K562 (cell line): Measurements from ENCODE around the gene ZSWIM8. TPM values are rescaled to one million over a fixed set of nuclear protein-coding genes. Genes with fewer than 3 reads are reported as not detected.
A peak's percentile ranks its signal among the peaks of the same experiment; 100 is the strongest.

Experiments used
- ATAC-seq: fragments of 200-7000 bp; cut with Tn5 transposase; 3 replicates; pipeline ENCODE4 v1.9.1; 2020; ENCODE audit warnings: moderate library complexity
- BruUV-seq: library from RNA; stranded (reverse); fragments of 400-500 nt; replicated peaks from 2 replicates; lab custom pipeline; 2021; lab: Mats Ljungman, UMichigan
- CTCF ChIA-PET: fragments of 300-600 bp; formaldehyde crosslinking; extraction: SDS; loops from one replicate; lab custom pipeline; 2021; ENCODE audit warnings: low intra/inter-chr PET ratio; lab: Yijun Ruan, JAX
- POLR2A ChIA-PET: fragments of 300-600, 350-650 bp; sonication (Branson Sonifier 250); formaldehyde crosslinking; extraction: SDS; loops from one replicate; lab custom pipeline; 2021; ENCODE audit warnings: antibody characterized with exemption, inconsistent platforms; lab: Yijun Ruan, JAX
- DNase-seq, 4 experiments: peaks; one replicate each; pipeline versions ENCODE4 v3.0.0 to v3.0.0-alpha.2; 2011 to 2018; ENCODE audit warnings: low spot score in 3 of 4, mixed read lengths in 3 of 4; ENCODE audit errors: extremely low read depth in 1 of 4
- FAIRE-seq: peaks from 2 replicates; lab custom pipeline; 2011; peaks lifted over from hg19 to GRCh38; lab: Jason Lieb, UNC
- H2AFZ ChIP-seq: 2 replicates; pipeline ENCODE4 v1.6.0; 2011; ENCODE audit warnings: low read depth, low read length, control low read depth, inconsistent platforms
- H3K27ac ChIP-seq: fragments of 200-600 bp; 3 replicates; pipeline ENCODE4 v1.8.0; 2011; ENCODE audit warnings: low read depth, mild to moderate bottlenecking, control low read depth, inconsistent platforms, low read length, moderate library complexity, mixed read lengths; ENCODE audit errors: extremely low read depth
- H3K27me3 ChIP-seq, 2 experiments: fragments of 300-600 bp in 1 of 2; 2 replicates in 1 of 2; 3 replicates in 1 of 2; pipeline versions ENCODE4 v1.6.0 to v1.8.0; 2011; ENCODE audit warnings: inconsistent platforms in 2 of 2, low read length in 2 of 2, mild to moderate bottlenecking in 1 of 2, mixed read lengths in 1 of 2, moderate library complexity in 1 of 2; ENCODE audit not compliant: control insufficient read depth in 2 of 2, insufficient read depth in 2 of 2
- H3K36me3 ChIP-seq: fragments of 300-600 bp; 3 replicates; pipeline ENCODE4 v1.8.0; 2011; ENCODE audit warnings: mild to moderate bottlenecking, low read length, inconsistent platforms; ENCODE audit not compliant: control insufficient read depth, insufficient read depth
- H3K4me1 ChIP-seq, 2 experiments: fragments of 200-600 bp in 1 of 2; replicated peaks in 1 of 2; 2 replicates in 1 of 2; 3 replicates in 1 of 2; pipeline versions ENCODE4 v1.5.1 to v1.8.0; 2011; ENCODE audit warnings: inconsistent platforms in 2 of 2, low read length in 2 of 2, mild to moderate bottlenecking in 1 of 2, mixed read lengths in 1 of 2, moderate library complexity in 1 of 2; ENCODE audit not compliant: control insufficient read depth in 2 of 2, insufficient read depth in 2 of 2
- H3K4me2 ChIP-seq: 2 replicates; pipeline ENCODE4 v1.6.1; 2011; ENCODE audit warnings: low read length, control low read depth, inconsistent platforms, mixed read lengths; ENCODE audit not compliant: insufficient read depth
- H3K4me3 ChIP-seq: fragments of 200-600 bp; sonication (generic), shearing (Covaris generic); 2 replicates; pipeline ENCODE4 v1.5.1; 2016; ENCODE audit warnings: control low read depth, inconsistent platforms
- H3K79me2 ChIP-seq: fragments of 200-600 bp; 3 replicates; pipeline ENCODE4 v1.8.0; 2011; ENCODE audit warnings: low read length, inconsistent platforms; ENCODE audit not compliant: control insufficient read depth, insufficient read depth
- H3K9ac ChIP-seq, 2 experiments: 2 replicates each; pipeline versions ENCODE4 v1.6.0 to v1.6.1; 2011; ENCODE audit warnings: low read depth in 2 of 2, low read length in 2 of 2, control low read depth in 1 of 2, inconsistent platforms in 1 of 2, mild to moderate bottlenecking in 1 of 2, mixed read lengths in 1 of 2; ENCODE audit not compliant: insufficient read depth in 1 of 2
- H3K9me1 ChIP-seq: one replicate; pipeline ENCODE4 v1.6.0; 2011; ENCODE audit warnings: inconsistent platforms, mild to moderate bottlenecking, low read length, moderate library complexity; ENCODE audit not compliant: control insufficient read depth, insufficient read depth
- H3K9me3 ChIP-seq: replicated peaks from 2 replicates; pipeline ENCODE4 v1.5.1; 2011; ENCODE audit warnings: low read depth, low read length, inconsistent platforms; ENCODE audit not compliant: control insufficient read depth, insufficient read depth
- H4K20me1 ChIP-seq: replicated peaks from 2 replicates; pipeline ENCODE4 v1.6.1; 2011; ENCODE audit warnings: low read length, inconsistent platforms, mixed read lengths; ENCODE audit not compliant: control insufficient read depth, insufficient read depth
- CGGBP1 ChIP-seq: fragments of 250-450 bp; sonication (Bioruptor Pico); IDR thresholded peaks from 2 replicates; pipeline ENCODE4 v1.9.0; 2021; ENCODE audit warnings: mild to moderate bottlenecking
- ERF ChIP-seq: fragments of 450-650 bp; formaldehyde crosslinking; IDR thresholded peaks from 2 replicates; pipeline ENCODE4 v1.4.0; 2020; ENCODE audit warnings: mild to moderate bottlenecking, mixed read lengths
- HBP1 ChIP-seq: fragments of 450-650 bp; formaldehyde crosslinking; IDR thresholded peaks from 2 replicates; pipeline ENCODE4 v1.4.0; 2022; ENCODE audit warnings: missing genetic modification characterization
- ILF3 ChIP-seq: fragments of 450-650 bp; IDR thresholded peaks from 2 replicates; pipeline ENCODE4 v1.6.1; 2018; ENCODE audit warnings: antibody characterized with exemption, mild to moderate bottlenecking, moderate library complexity, borderline replicate concordance
- KDM5B ChIP-seq: fragments of 200-600 bp; sonication (generic); IDR thresholded peaks from 2 replicates; pipeline ENCODE4 v1.6.1; 2012; ENCODE audit warnings: low read depth, mild to moderate bottlenecking, moderate library complexity, low read length, control low read depth, inconsistent platforms; ENCODE audit not compliant: insufficient replicate concordance
- NEUROD1 ChIP-seq: fragments of 150-350 bp; IDR thresholded peaks from 2 replicates; pipeline ENCODE4 v1.6.1; 2014; ENCODE audit warnings: borderline replicate concordance, low read length, low read depth; ENCODE audit not compliant: partially characterized antibody
- RAD51 ChIP-seq: fragments of 450-650 bp; IDR thresholded peaks from 2 replicates; pipeline ENCODE4 v1.7.1; 2016; ENCODE audit warnings: low read depth, mild to moderate bottlenecking, borderline replicate concordance
- RBFOX2 ChIP-seq: fragments of 200-400 bp; formaldehyde crosslinking; IDR thresholded peaks from 2 replicates; pipeline ENCODE4 v1.6.1; 2017; ENCODE audit warnings: low read depth, mild to moderate bottlenecking, low read length, moderate library complexity
- SETDB1 ChIP-seq: IDR thresholded peaks from one replicate; pipeline ENCODE4 v1.6.1; 2012; ENCODE audit warnings: low read length, control low read depth, inconsistent platforms
- SMARCA5 ChIP-seq: fragments of 450-650 bp; IDR thresholded peaks from 2 replicates; pipeline ENCODE4 v1.6.1; 2016
- SMARCE1 ChIP-seq: fragments of 450-650 bp; IDR thresholded peaks from 2 replicates; pipeline ENCODE4 v1.7.1; 2016; ENCODE audit warnings: mild to moderate bottlenecking
- SUPT5H ChIP-seq: fragments of 450-650 bp; IDR thresholded peaks from 2 replicates; pipeline ENCODE4 v1.6.1; 2016
- TEAD1 ChIP-seq, 2 experiments: fragments of 450-650 bp in 1 of 2; sonication (generic) in 1 of 2; formaldehyde crosslinking; IDR thresholded peaks; 2 replicates each; pipeline versions ENCODE4 v1.4.0 to v1.8.0; 2020 to 2022; ENCODE audit warnings: mild to moderate bottlenecking in 2 of 2, missing genetic modification reagents in 1 of 2
- TEAD4 ChIP-seq, 2 experiments: sonication (generic) in 1 of 2; formaldehyde crosslinking in 1 of 2; IDR thresholded peaks; 2 replicates each; pipeline versions ENCODE4 v1.6.1 to v1.8.0; 2012 to 2022; ENCODE audit warnings: borderline replicate concordance in 1 of 2, inconsistent platforms in 1 of 2, low read length in 1 of 2, mild to moderate bottlenecking in 1 of 2, missing genetic modification reagents in 1 of 2
- XRCC3 ChIP-seq: fragments of 450-650 bp; IDR thresholded peaks from 2 replicates; pipeline ENCODE4 v1.6.1; 2017; ENCODE audit warnings: mild to moderate bottlenecking, moderate library complexity
- ZNF146 ChIP-seq: IDR thresholded peaks from one replicate; pipeline ENCODE4 v1.6.1; 2018; ENCODE audit warnings: missing compliant biosample characterization; ENCODE audit not compliant: unreplicated experiment
- ZNF165 ChIP-seq: fragments of 250-450 bp; sonication (Bioruptor Pico); IDR thresholded peaks from 2 replicates; pipeline ENCODE4 v1.4.0; 2020; ENCODE audit warnings: borderline replicate concordance
- ZNF263 ChIP-seq: sonication (generic); formaldehyde crosslinking; IDR thresholded peaks from 2 replicates; pipeline ENCODE4 v1.8.0; 2022; ENCODE audit warnings: mild to moderate bottlenecking, missing genetic modification reagents, borderline replicate concordance
- ZNF655 ChIP-seq: fragments of 250-450 bp; sonication (Bioruptor Pico); IDR thresholded peaks from 2 replicates; pipeline ENCODE4 v1.5.0; 2021
- WGBS: fragments of 100-300 bp; shearing (Covaris generic); methylation state at CpG from one replicate; pipeline ENCODE4 v1.1.6; 2016; ENCODE audit warnings: low coverage, mixed read lengths; ENCODE audit not compliant: insufficient coverage; ENCODE audit errors: missing lambda C conversion rate; 5-methylcytosine and 5-hydroxymethylcytosine counted together
- in situ Hi-C: fragments of 300-500 bp; cut with MboI; formaldehyde crosslinking; loops from 4 replicates; pipeline ENCODE4 v1.15.0; 2018; ENCODE audit warnings: inconsistent platforms, mixed read lengths
- intact Hi-C: fragments of 100-400 bp; cut with micrococcal nuclease; formaldehyde crosslinking; loops from 2 replicates; pipeline ENCODE4 v1.14.2; 2022
- polyA plus RNA-seq, 8 experiments: library from polyadenylated mRNA; depleted of rRNA in 4 of 8; stranded (reverse) in 5 of 8; unstranded in 3 of 8; fragments of >200 nt; fragmentation: Nextera tagmentation in 2 of 8; fragmentation: Illumina TruSeq in 1 of 8; extraction: Ambion mirVana in 2 of 8; extraction: Trizol in 1 of 8; gene quantifications; 2 replicates each; pipeline versions ENCODE4 v1.2.1 to v1.2.3, GENCODE V29; 2011 to 2014; ENCODE audit warnings: inconsistent platforms in 1 of 8, missing spikeins in 1 of 8
- total RNA-seq, 7 experiments: library from RNA; depleted of rRNA in 6 of 7; stranded (reverse); fragments of >200 nt in 6 of 7; fragmentation: Illumina TruSeq in 2 of 7; extraction: Trizol in 2 of 7; gene quantifications; 2 replicates each; pipeline versions ENCODE4 v1.2.1 to v1.2.3, GENCODE V29; 2011 to 2021; ENCODE audit warnings: low replicate concordance in 1 of 7

Gene ZSWIM8
- total and polyA plus RNA-seq, 9 of the 15 experiments (the other 6 are each of a cell fraction or from before 2014, with no cell fraction given): 5.6 to 47.8 (median 26.7) TPM

DNA sequence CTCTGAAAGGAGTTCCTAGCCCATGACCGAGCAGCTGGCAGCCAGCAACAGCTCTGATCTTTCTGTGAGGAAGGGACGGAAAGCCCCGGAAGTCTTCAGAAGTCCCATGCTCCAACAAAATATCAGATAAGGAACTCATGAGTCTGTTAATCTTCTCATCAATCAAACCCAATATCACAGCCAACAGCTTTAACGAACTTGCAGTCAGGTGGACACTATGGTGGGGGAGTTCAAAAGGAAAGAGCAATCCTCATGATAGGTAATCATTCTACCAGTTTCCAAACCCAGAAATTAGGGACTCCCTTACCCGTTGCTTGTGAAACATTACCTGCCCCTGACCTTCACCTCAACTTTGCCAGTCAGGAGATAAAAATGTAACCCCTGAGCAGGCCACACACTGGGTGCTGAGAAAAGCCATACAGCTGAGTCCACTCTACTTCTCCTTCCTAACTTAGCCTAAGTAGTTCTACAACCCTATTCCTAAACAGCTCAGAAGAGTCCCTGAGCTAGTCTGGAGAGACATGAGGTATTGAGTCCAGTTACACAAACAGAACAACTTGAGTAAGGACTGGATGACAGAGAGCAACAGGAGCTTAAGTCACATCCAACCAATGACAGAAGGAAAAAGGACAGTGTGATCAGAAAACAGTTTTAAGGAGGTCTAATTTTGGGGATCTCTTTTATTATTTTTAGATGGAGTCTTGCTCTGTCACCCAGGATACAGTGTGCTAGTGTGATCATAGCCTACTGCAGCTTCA lies 23.8 kb downstream of the ZSWIM8 start:
- Histone ChIP-seq H3K79me2 (peaks cover 13% of the 10 kb centered on the region), H3K4me1 (peaks cover 23 to 43% of the 10 kb centered on the region in 2 experiments), H3K4me3 (no peak overlapping the region)
- TF ChIP-seq ZNF655 (no peak), TEAD4 (IDR thresholded peaks at IDR 0.05; ENCODE audit: low read length) (peak; percentile 16; the same call in 1 of the 2 replicates), TEAD4 (CRISPR knock-in tag; IDR thresholded peaks at IDR 0.05; ENCODE audit: borderline replicate concordance) (no peak), SUPT5H (no peak), SMARCA5 (no peak), CGGBP1 (CRISPR knock-in tag) (no peak), ZNF165 (peak; percentile 20; the same call in 1 of the 2 replicates), NEUROD1 (no peak), SMARCE1 (peak; percentile 60; the same call in 1 of the 2 replicates), HBP1 (no peak), ZNF146 (CRISPR knock-in tag) (no peak), ERF (no peak), RAD51 (no peak), SETDB1 (no peak), RBFOX2 (no peak), TEAD1 (CRISPR knock-in tag; IDR thresholded peaks at IDR 0.05) (peak in 1 of 2 experiments; percentile 52; a peak in 1 of 4 replicates), ILF3 (no peak), XRCC3 (no peak), ZNF263 (no peak), KDM5B (no peak)

More for the DNA sequence above, 23.8 kb downstream of the ZSWIM8 start:
- ChIA-PET POLR2A (interaction anchor here (0.6 to 3.0 kb wide), 11 partner anchors 9 to 67 kb away, joined by 3 to 50 read pairs (median 3); partner anchors contain the start of gene CHCHD1), CTCF (interaction anchor here (0.6 kb wide), 1 partner anchor 259 kb away, joined by 3 read pairs; no protein-coding TSS in a partner anchor)
- in situ Hi-C loops: no loop called here
- FAIRE-seq (peak; percentile 61), ATAC-seq (no peak), DNase-seq (peak in 1 of 4 experiments; percentile 48)
- H2AFZ ChIP-seq: no peak overlapping the region
- peaks cover 55% of the 10 kb centered on the region for H3K36me3 ChIP-seq
- H3K9me3 ChIP-seq: no peaks in the 10 kb centered on the region
- intact Hi-C loops: no loop called here
- H4K20me1 ChIP-seq: 0 out of 2 replicates have a peak, but pooled peaks cover 5% of the 10 kb centered on the region
- peak overlapping the region; percentile 24 to 72; a peak in 3 of 4 replicates for H3K9ac ChIP-seq
- H3K27ac ChIP-seq: peak overlapping the region; percentile 37; the same call in 2 of the 3 replicates
- peak overlapping the region; percentile 5; the same call in 1 of the 2 replicates for H3K4me2 ChIP-seq
- TSS peak; percentile 36 for BruUV-seq
- H3K9me1 ChIP-seq: no peaks in the 10 kb centered on the region
- H3K27me3 ChIP-seq: no peaks in the 10 kb centered on the region
- WGBS: 17% methylated on average over 5 of the region's 5 CpGs
